Stimulated activated naive CD8-positive, alpha-beta T cell treated with anti-CD3 and anti-CD28 coated beads, Interleukin-15, amount 100 ng/mL, for 72 hours (primary cell): ENCODE data around the gene TMEM41A.
"Not testable (repeated sequence)": the region's sequence is repeated elsewhere in the genome, so short reads cannot be mapped to it uniquely, and the experiment has no call there.

ENCODE experiments used
- ATAC-seq: fragments of 150-1000 bp; cut with Tn5 transposase; 2 replicates; pipeline ENCODE4 v1.10.0; 2021; ENCODE audit warnings: mild to moderate bottlenecking, moderate library complexity
- DNase-seq, 2 donors: peaks; one replicate each; pipeline ENCODE4 v3.0.0; 2021 to 2022
- H3K27ac Mint-ChIP-seq, 2 donors: one replicate each; pipeline ENCODE4 v1.8.0; 2022; ENCODE audit warnings: mild to moderate bottlenecking in 2 of 2, mixed read lengths in 2 of 2, moderate library complexity in 2 of 2
- H3K27me3 Mint-ChIP-seq: one replicate; pipeline ENCODE4 v1.8.0; 2022; ENCODE audit warnings: mixed read lengths
- H3K4me1 Mint-ChIP-seq: one replicate; pipeline ENCODE4 v1.8.0; 2022; ENCODE audit warnings: mild to moderate bottlenecking, mixed read lengths
- H3K4me3 Mint-ChIP-seq, 2 donors: one replicate each; pipeline ENCODE4 v1.8.0; 2022; ENCODE audit warnings: mild to moderate bottlenecking in 2 of 2, mixed read lengths in 2 of 2, moderate library complexity in 1 of 2
- H3K9me3 Mint-ChIP-seq, 2 donors: one replicate each; pipeline ENCODE4 v1.8.0; 2022; ENCODE audit warnings: mixed read lengths in 2 of 2

The TMEM41A gene

DNA sequence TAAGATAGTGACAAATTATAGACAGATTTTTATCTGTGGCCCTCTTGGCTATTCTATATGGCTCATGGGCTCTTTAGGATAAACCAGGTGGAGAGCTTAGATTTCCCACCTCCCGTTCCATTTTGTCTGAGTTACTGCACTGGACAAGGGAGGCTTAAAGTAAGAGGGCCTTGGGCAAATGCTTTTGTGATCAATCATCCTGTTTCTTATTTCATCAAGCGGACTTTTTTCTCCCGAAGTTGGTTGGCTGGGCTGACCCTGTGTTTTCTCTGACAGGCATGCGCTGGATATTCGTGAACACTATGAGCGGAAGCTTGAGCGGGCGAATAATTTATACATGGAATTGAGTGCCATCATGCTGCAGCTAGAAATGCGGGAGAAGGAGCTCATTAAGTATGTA lies 33.4 kb downstream of the TMEM41A start:
- Mint-ChIP-seq H3K27ac (peak overlapping the region in 1 of 2 donors; percentile 19), H3K4me1 (no peaks in the 10 kb centered on the region), H3K4me3 (no peak overlapping the region), H3K27me3 (no peaks in the 10 kb centered on the region), H3K9me3 (no peaks in the 10 kb centered on the region)
- no peak for ATAC-seq
- no peak for DNase-seq

DNA sequence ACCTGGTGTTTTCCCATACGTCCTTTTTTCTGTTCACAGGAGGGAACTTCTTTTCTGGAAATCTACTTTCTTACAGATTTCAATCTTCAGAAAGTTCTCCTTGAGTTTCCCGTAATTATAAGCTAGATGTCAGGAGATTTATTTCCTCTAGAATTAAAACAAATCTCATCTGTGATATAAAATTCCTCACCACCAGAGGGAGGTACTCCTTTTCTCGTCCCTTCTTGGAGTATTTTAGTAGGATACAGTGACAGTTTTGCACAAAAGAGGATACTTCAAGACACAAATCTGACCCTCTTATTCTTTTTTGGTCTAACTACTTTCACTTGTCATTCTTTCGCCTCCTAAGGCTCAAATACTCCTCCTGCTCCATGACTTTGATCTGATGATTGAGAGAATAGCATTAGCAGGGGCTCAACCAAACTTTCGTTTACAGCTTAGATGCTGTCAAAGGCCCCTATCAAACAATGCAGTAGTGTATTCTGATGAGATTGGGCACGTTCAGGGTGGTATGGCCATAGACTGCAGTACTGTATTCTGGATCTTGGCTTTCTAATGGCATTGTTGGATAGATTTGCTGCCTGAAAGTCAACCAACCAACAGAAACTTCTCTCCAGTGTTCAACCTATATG lies 38.0 kb downstream of the TMEM41A start:
- Mint-ChIP-seq H3K27me3 (no peaks in the 10 kb centered on the region), H3K4me3 (no peak overlapping the region), H3K9me3 (no peaks in the 10 kb centered on the region), H3K4me1 (no peaks in the 10 kb centered on the region), H3K27ac (no peak overlapping the region)
- DNase-seq (no peak), ATAC-seq (no peak)

DNA sequence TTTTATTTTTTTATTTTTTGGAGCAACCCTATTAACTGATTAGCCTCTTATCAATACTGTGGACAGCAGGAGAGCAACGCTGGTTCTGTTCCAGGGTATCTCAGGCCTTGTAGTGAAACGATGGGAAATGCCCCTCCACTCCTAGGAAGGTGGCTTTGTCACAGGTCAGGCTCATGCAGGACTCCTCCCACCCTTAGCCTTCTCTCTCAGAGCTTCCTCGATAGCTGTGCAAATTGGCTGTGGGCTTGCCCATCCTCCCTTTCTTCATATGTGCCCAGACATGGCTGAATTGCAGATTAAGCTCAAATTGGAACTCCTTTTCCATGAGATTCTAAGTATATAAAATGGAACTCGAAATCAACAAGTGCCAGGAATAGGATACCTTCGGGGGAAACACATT lies 38.5 kb downstream of the TMEM41A start:
- no peak for ATAC-seq

DNA sequence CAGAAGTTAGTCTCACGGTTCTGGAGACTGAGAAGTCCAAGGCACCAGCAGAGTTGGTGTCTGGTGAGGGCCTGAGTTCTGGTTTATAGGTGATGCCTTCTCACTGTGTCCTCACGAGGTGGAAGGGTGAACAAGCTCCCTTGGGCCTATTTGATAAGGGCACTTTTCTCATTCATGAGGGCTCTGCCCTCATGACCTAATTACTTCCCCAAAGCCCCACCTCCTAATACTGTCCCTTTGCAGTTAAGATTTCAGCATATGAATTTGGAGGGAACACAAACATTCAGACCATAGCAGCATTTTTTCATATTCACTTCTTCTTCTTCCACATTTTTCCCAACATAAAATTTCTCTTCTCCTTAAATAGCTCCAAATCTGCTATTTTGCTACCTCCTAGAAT lies 41.5 kb downstream of the TMEM41A start:
- Mint-ChIP-seq H3K27me3 (no peaks in the 10 kb centered on the region), H3K4me1 (no peaks in the 10 kb centered on the region), H3K4me3 (no peak overlapping the region), H3K9me3 (no peaks in the 10 kb centered on the region), H3K27ac (no peak overlapping the region)
- ATAC-seq (no peak), DNase-seq (no peak)

More for the DNA sequence above, 38.5 kb downstream of the TMEM41A start:
- DNase-seq, result no peak
- H3K4me1 Mint-ChIP-seq, result no peaks in the 10 kb centered on the region
- no peaks in the 10 kb centered on the region for H3K9me3 Mint-ChIP-seq
- no peak overlapping the region for H3K4me3 Mint-ChIP-seq
- H3K27ac Mint-ChIP-seq, result no peak overlapping the region
- no peaks in the 10 kb centered on the region for H3K27me3 Mint-ChIP-seq

- ATAC-seq, H3K27me3 Mint-ChIP-seq, H3K27ac Mint-ChIP-seq, DNase-seq, H3K4me1 Mint-ChIP-seq, H3K4me3 Mint-ChIP-seq, H3K9me3 Mint-ChIP-seq: not testable (repeated sequence)
Measured at GRCh38 chr3:185451432-185451831, 47.4 kb downstream of the TMEM41A start.

GRCh38 chr3:185448107-185448506 lies 50.7 kb downstream of the TMEM41A start:
- no peaks in the 10 kb centered on the region for H3K27me3 Mint-ChIP-seq
- no peaks in the 10 kb centered on the region for H3K9me3 Mint-ChIP-seq
- DNase-seq (no peak), ATAC-seq (no peak)
- H3K4me1 Mint-ChIP-seq, result no peaks in the 10 kb centered on the region
- H3K27ac Mint-ChIP-seq, result no peak overlapping the region
- no peak overlapping the region for H3K4me3 Mint-ChIP-seq

GRCh38 chr3:185444329-185444728 lies 54.5 kb downstream of the TMEM41A start:
- H3K4me3 Mint-ChIP-seq, result no peak overlapping the region
- ATAC-seq (no peak), DNase-seq (no peak)
- no peaks in the 10 kb centered on the region for H3K9me3 Mint-ChIP-seq
- H3K27me3 Mint-ChIP-seq, result peaks cover 9% of the 10 kb centered on the region
- H3K4me1 Mint-ChIP-seq, result no peaks in the 10 kb centered on the region
- no peak overlapping the region for H3K27ac Mint-ChIP-seq

GRCh38 chr3:185442031-185442430 lies 56.8 kb downstream of the TMEM41A start:
- ATAC-seq (no peak), DNase-seq (no peak)
- peaks cover 9% of the 10 kb centered on the region for H3K27me3 Mint-ChIP-seq
- H3K27ac Mint-ChIP-seq, result no peak overlapping the region
- H3K4me3 Mint-ChIP-seq, result no peak overlapping the region
- H3K9me3 Mint-ChIP-seq, result no peaks in the 10 kb centered on the region
- no peaks in the 10 kb centered on the region for H3K4me1 Mint-ChIP-seq

GRCh38 chr3:185439745-185440466 lies 58.9 kb downstream of the TMEM41A start:
- H3K27me3 Mint-ChIP-seq, result peaks cover 9% of the 10 kb centered on the region

More at GRCh38 chr3:185439745-185440466, 58.9 kb downstream of the TMEM41A start:
- ATAC-seq (no peak), DNase-seq (no peak)
- no peak overlapping the region for H3K27ac Mint-ChIP-seq
- H3K4me3 Mint-ChIP-seq, result no peak overlapping the region
- no peaks in the 10 kb centered on the region for H3K9me3 Mint-ChIP-seq
- no peaks in the 10 kb centered on the region for H3K4me1 Mint-ChIP-seq
